ENCODE results near the gene ADARB1.

DNA sequence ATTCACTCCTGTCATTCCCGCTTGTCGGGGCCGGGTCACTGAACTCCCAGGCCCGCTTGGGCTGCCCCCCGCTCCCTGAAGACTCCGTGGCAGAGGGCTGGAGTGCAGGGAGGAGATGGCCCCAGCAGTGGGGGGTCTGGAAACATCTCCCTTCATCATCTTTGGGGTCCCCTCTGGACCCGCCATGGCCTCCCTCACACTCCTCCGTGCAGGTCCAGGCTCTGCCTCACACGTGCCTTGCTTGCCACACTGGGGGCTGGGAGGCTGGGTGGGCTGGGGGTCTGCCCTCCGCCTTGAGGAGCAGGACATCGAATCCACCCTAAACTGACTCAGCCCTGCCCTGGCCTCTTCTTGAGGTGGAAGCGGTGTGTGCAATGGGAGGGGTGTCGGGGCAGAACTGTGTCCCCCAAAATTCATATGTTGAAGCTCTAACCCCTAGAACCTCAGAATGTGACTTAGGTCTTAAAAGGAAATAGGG, 178.1 kb downstream of the ADARB1 start:
- TF ChIP-seq, protein P1, sequence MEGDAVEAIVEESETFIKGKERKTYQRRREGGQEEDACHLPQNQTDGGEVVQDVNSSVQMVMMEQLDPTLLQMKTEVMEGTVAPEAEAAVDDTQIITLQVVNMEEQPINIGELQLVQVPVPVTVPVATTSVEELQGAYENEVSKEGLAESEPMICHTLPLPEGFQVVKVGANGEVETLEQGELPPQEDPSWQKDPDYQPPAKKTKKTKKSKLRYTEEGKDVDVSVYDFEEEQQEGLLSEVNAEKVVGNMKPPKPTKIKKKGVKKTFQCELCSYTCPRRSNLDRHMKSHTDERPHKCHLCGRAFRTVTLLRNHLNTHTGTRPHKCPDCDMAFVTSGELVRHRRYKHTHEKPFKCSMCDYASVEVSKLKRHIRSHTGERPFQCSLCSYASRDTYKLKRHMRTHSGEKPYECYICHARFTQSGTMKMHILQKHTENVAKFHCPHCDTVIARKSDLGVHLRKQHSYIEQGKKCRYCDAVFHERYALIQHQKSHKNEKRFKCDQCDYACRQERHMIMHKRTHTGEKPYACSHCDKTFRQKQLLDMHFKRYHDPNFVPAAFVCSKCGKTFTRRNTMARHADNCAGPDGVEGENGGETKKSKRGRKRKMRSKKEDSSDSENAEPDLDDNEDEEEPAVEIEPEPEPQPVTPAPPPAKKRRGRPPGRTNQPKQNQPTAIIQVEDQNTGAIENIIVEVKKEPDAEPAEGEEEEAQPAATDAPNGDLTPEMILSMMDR (IDR thresholded peaks at IDR 0.05; ENCODE audit: low read length), result no peak
- no peak for TF ChIP-seq EZH2 (IDR thresholded peaks at IDR 0.05; ENCODE audit: borderline replicate concordance, low read length)

Measured in OCI-LY1 (cell line).